ENCODE data around the gene KCNJ10.

DNA sequence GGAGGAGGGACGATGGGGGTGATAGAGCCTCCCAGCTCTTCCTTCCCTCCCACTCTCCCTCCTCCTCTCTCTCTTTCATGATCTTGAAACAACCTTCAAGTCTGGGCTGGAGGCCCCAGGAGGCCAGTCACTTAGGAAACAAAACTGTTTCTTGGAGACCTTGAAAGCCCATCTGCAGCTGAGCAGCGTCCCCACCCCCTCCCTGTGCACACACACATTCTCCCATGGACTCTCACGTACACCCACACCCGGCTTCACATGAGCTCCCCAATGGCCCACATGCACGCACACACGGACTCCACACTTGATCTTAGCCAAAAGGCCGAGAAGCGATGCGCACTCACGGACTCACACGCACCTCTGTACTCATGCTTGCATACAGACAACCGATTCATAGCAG is 42.4 kb upstream of the KCNJ10 start:
- TF ChIP-seq, protein P1, sequence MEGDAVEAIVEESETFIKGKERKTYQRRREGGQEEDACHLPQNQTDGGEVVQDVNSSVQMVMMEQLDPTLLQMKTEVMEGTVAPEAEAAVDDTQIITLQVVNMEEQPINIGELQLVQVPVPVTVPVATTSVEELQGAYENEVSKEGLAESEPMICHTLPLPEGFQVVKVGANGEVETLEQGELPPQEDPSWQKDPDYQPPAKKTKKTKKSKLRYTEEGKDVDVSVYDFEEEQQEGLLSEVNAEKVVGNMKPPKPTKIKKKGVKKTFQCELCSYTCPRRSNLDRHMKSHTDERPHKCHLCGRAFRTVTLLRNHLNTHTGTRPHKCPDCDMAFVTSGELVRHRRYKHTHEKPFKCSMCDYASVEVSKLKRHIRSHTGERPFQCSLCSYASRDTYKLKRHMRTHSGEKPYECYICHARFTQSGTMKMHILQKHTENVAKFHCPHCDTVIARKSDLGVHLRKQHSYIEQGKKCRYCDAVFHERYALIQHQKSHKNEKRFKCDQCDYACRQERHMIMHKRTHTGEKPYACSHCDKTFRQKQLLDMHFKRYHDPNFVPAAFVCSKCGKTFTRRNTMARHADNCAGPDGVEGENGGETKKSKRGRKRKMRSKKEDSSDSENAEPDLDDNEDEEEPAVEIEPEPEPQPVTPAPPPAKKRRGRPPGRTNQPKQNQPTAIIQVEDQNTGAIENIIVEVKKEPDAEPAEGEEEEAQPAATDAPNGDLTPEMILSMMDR (IDR thresholded peaks at IDR 0.05; ENCODE audit: low read depth, low read length): no peak
- TF ChIP-seq EZH2phosphoT487 (IDR thresholded peaks at IDR 0.05; ENCODE audit: low read depth): no peak

Measured in OCI-LY3 (cell line).